ENCODE data around the gene SLC49A4. TPM values are rescaled to one million over a fixed set of nuclear protein-coding genes. Genes with fewer than 3 reads are reported as not detected.
A peak's percentile ranks its signal among the peaks of the same experiment; 100 is the strongest.

SLC49A4 gene
- polyA plus RNA-seq, 3 donors: 12.9 to 19.0 (median 18.6) TPM

DNA sequence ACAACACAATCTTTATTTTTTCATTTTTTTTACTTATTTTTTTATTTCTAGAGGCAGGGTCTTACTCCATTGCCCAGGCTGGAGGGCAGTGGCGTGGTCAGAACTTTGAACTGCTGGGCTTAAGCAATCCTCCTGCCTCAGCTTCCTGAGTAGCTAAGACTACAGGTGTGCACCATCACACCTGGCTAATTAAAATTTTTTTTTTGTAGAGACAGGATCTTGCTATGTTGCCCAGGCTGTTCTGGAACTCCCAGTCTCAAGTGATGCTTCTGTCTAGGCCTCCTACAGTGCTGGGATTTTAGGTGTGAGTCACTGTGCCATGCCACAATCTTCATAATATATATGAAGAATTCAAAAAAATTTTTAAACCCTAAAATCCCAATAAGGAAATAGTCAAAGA lies 22.0 kb upstream of the SLC49A4 start:
- WGBS (ENCODE audit: insufficient coverage): 83% methylated on average over 1 of the region's 1 CpG
- intact Hi-C loops (cut with micrococcal nuclease): no loop called here
- Histone ChIP-seq H3K9ac (ENCODE audit: insufficient read depth, low read length, poor library complexity, severe bottlenecking) (no peak overlapping the region), H3K9me3 (replicated peaks in 1 of 2; ENCODE audit: control insufficient read depth in 1 of 2, insufficient read depth in 1 of 2, low read length in 2 of 2) (no peaks in the 10 kb centered on the region), H3K4me2 (replicated peaks; ENCODE audit: extremely low read depth, low read length, poor library complexity, severe bottlenecking) (no peak overlapping the region), H3K79me2 (ENCODE audit: insufficient read depth, low read length) (peaks cover 19% of the 10 kb centered on the region), H3K36me3 (replicated peaks in 1 of 2; ENCODE audit: control insufficient read depth in 1 of 2, insufficient read depth in 2 of 2, low read length in 2 of 2) (peaks cover 0 to 23% of the 10 kb centered on the region in 2 donors), H3K4me3 (replicated peaks in 1 of 3; ENCODE audit: low read depth in 2 of 3, low read length in 3 of 3) (no peak overlapping the region), H3K4me1 (ENCODE audit: control insufficient read depth in 1 of 2, insufficient read depth in 2 of 2, low read length in 2 of 2) (peaks cover 56 to 76% of the 10 kb centered on the region in 2 donors), H2AFZ (ENCODE audit: insufficient read depth, low read depth, low read length, poor library complexity, severe bottlenecking) (no peak overlapping the region), H3K27ac (ENCODE audit: low read depth in 1 of 2, low read length in 2 of 2) (peak overlapping the region in 1 of 2 donors; percentile 92), H4K20me1 (ENCODE audit: insufficient read depth, low read length) (no peaks in the 10 kb centered on the region), H3K27me3 (ENCODE audit: control insufficient read depth in 2 of 2, insufficient read depth in 2 of 2, low read length in 2 of 2) (no peaks in the 10 kb centered on the region)
- peaks cover 14 to 28% of the 10 kb centered on the region in 2 donors for H3K36me3 Mint-ChIP-seq
- no peak overlapping the region for H3K4me3 Mint-ChIP-seq
- H3K9me3 Mint-ChIP-seq: peaks cover 0 to 5% (median 0%) of the 10 kb centered on the region in 7 donors
- TF ChIP-seq, protein P1, sequence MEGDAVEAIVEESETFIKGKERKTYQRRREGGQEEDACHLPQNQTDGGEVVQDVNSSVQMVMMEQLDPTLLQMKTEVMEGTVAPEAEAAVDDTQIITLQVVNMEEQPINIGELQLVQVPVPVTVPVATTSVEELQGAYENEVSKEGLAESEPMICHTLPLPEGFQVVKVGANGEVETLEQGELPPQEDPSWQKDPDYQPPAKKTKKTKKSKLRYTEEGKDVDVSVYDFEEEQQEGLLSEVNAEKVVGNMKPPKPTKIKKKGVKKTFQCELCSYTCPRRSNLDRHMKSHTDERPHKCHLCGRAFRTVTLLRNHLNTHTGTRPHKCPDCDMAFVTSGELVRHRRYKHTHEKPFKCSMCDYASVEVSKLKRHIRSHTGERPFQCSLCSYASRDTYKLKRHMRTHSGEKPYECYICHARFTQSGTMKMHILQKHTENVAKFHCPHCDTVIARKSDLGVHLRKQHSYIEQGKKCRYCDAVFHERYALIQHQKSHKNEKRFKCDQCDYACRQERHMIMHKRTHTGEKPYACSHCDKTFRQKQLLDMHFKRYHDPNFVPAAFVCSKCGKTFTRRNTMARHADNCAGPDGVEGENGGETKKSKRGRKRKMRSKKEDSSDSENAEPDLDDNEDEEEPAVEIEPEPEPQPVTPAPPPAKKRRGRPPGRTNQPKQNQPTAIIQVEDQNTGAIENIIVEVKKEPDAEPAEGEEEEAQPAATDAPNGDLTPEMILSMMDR (IDR thresholded peaks at IDR 0.05): no peak
- H3K4me1 Mint-ChIP-seq: peaks cover 56% of the 10 kb centered on the region
- no peaks in the 10 kb centered on the region for H3K27me3 Mint-ChIP-seq (ENCODE audit: low read depth in 3 of 3)
- peak overlapping the region in 2 of 7 donors; percentile 95 to 96 for H3K27ac Mint-ChIP-seq
- DNase-seq: peak in 1 of 3 donors; percentile 42

DNA sequence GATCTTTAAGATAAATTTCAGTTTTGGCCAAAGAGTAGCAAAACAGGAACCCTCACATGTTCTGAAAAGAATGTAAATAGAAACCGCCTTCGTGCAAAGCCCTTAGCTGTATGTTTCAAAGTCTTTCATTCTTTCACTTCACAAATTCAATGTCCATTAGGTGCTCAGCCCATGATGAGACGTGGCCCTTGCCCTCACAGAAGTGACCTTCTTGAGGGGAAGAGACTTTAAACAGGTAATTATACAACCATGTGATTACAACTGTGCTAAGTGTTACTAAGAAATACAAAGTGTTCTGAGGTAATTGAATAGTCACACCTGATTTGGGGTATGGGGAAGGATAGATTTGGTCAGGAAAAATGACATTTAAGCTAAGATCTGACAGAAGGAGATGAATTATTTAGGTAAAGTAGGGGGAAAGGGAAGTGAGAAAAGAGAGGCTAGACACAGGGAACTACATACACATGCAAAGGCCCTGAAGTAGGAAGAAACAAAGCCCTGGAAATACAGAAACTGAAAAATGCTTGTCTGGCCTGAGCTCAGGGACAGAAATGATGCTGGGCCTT lies 20.8 kb upstream of the SLC49A4 start:
- Mint-ChIP-seq H3K27me3 (ENCODE audit: low read depth in 3 of 3) (no peaks in the 10 kb centered on the region), H3K4me3 (peak overlapping the region; percentile 20 to 75), H3K27ac (peak overlapping the region; percentile 91 to 98 (median 97)), H3K36me3 (peaks cover 11 to 23% of the 10 kb centered on the region in 2 donors), H3K9me3 (peaks cover 0 to 5% (median 0%) of the 10 kb centered on the region in 7 donors), H3K4me1 (peaks cover 48% of the 10 kb centered on the region)
- no peaks in the 10 kb centered on the region for H3K9me3 ChIP-seq (replicated peaks in 1 of 2; ENCODE audit: control insufficient read depth in 1 of 2, insufficient read depth in 1 of 2, low read length in 2 of 2)
- H3K27ac ChIP-seq (ENCODE audit: low read depth in 1 of 2, low read length in 2 of 2): peak overlapping the region; percentile 66 to 92
- TF ChIP-seq, protein P1 (IDR thresholded peaks at IDR 0.05): no peak
- peak overlapping the region in 2 of 3 experiments; percentile 16 to 26 for H3K4me3 ChIP-seq (replicated peaks in 1 of 3; ENCODE audit: low read depth in 2 of 3, low read length in 3 of 3)
- H4K20me1 ChIP-seq (ENCODE audit: insufficient read depth, low read length): no peaks in the 10 kb centered on the region
- WGBS (ENCODE audit: insufficient coverage): no CpG with 5 or more reads among the region's 3 CpGs
- H3K9ac ChIP-seq (ENCODE audit: insufficient read depth, low read length, poor library complexity, severe bottlenecking): peak overlapping the region; percentile 49
- H3K4me2 ChIP-seq (replicated peaks; ENCODE audit: extremely low read depth, low read length, poor library complexity, severe bottlenecking): peak overlapping the region; percentile 50
- H3K79me2 ChIP-seq (ENCODE audit: insufficient read depth, low read length): peaks cover 19% of the 10 kb centered on the region
- intact Hi-C loops (cut with micrococcal nuclease): no loop called here
- peak overlapping the region; percentile 23 for H2AFZ ChIP-seq (ENCODE audit: insufficient read depth, low read depth, low read length, poor library complexity, severe bottlenecking)
- H3K36me3 ChIP-seq (replicated peaks in 1 of 2; ENCODE audit: control insufficient read depth in 1 of 2, insufficient read depth in 2 of 2, low read length in 2 of 2): peaks cover 0 to 23% of the 10 kb centered on the region in 2 donors
- peaks cover 44 to 64% of the 10 kb centered on the region in 2 donors for H3K4me1 ChIP-seq (ENCODE audit: control insufficient read depth in 1 of 2, insufficient read depth in 2 of 2, low read length in 2 of 2)
- H3K27me3 ChIP-seq (ENCODE audit: control insufficient read depth in 2 of 2, insufficient read depth in 2 of 2, low read length in 2 of 2): no peaks in the 10 kb centered on the region
- peak; percentile 45 to 75 (median 64) for DNase-seq
